Measurements from ENCODE around the gene MPPE1.
"Not testable (repeated sequence)": the region's sequence is repeated elsewhere in the genome, so short reads cannot be mapped to it uniquely, and the experiment has no call there.

Gene MPPE1, protein sequence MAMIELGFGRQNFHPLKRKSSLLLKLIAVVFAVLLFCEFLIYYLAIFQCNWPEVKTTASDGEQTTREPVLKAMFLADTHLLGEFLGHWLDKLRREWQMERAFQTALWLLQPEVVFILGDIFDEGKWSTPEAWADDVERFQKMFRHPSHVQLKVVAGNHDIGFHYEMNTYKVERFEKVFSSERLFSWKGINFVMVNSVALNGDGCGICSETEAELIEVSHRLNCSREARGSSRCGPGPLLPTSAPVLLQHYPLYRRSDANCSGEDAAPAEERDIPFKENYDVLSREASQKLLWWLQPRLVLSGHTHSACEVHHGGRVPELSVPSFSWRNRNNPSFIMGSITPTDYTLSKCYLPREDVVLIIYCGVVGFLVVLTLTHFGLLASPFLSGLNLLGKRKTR

DNA sequence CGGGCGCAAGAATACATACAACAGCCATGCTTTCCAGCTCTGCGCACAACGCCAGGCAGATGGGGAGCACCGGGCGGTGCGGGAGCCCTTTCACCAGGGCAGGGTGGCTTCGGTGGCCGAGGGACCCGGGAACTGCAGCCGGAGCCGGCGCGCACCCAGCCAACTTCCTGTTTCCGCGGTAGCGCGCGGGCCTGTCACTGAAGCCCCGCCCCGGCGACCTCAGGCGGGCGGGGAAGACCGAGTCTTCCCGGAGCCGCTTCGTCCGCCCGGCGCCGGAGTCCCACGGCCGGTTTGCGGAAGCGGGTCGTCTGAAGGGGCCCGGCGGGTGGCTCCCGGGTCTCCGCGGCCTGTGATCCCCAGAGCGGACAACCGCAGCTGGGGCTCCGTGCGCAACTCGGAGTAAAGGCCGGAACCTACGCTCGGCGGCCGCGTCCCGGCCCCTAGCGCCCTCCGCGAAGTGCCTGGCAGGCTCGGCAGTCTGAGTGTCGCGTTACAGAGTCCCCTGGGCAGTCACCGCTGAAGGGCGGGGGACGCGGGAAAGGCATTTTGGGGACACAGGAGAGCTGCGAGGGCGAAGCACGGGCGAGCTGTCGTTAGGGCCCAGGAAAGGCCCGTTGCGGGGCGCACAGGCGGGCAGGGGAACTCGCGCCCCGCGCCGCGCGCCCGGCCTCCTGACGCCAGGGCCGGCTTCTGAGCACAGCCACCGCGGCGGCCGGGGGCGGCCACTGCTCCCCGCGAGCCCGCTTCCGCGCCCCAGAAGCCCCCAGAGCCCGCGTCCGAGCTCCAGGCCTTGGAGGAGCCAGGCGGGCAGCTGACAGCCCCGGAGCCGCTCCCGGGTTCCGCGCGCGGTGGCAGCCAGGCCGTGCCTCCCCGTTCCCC, at the start of gene MPPE1:
TSS of gene MPPE1 (minus strand) at position 136 of the 879 bp plus-strand sequence. CDS start 11,053 bp downstream, outside the sequence.
- DNase-seq: peak; percentile 87

DNA sequence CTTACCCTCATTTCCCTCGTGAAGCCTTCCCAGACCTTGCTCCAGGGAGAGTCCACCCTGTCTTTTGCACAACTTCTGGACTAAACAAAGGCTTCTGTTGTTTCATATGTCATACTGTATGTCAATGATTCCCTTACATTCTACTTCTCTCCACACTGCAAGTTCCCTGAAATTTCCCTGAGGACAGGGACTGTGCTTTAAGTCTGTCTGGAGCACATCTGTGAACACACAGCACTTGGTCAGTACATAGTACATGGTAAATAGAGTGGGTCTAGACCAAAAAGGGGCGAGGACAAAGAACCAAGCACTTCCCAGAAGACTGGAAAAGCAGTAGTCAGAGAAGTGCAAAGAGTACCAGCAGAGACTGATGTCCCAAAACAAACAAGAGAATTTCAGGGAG, 49.5 kb upstream of the MPPE1 start:
- DNase-seq: no peak

DNA sequence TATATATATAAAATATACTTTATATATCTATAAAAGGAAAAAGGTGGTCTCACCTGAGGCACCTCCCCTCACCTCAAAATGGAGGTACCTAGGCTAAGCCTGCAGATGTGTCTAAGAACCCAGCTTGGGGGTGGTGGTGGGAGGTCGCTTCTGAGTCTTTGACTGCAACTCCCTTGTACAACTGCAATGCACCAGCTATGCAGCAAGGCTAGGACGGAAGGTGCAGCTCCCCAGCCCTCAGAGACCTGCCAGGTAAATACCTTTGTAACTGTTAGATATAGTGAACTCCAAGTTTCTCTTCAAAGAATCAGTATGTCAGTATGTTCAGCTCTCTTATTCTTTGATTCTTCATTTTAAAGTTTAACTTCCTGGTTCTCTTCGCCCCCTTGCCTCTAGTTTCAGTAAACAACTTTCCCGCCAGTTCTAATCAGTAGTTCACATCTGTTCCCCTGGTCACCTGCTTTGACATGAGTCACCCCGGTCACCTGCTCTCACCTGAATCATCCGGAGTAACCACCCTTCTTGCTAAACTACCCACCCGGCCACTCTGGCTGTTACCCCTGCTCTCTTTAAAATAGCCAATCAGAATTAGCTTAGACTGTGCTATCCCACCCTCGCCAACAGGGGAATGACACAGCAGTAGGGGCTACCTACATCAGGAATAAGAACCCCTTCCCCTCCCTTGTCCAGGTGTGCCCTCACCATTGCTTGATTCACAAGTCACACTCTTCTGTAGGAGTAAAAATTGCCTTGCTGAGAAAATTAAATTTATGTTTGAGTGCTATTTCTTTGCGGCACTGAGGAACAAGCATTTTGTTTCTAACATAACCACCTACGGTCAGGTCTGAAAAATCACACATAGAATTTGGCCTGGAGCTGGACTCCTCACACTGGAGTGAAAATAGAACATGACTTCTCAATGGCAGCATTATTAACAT, 48.5 kb upstream of the MPPE1 start:
- no peak for DNase-seq

DNA sequence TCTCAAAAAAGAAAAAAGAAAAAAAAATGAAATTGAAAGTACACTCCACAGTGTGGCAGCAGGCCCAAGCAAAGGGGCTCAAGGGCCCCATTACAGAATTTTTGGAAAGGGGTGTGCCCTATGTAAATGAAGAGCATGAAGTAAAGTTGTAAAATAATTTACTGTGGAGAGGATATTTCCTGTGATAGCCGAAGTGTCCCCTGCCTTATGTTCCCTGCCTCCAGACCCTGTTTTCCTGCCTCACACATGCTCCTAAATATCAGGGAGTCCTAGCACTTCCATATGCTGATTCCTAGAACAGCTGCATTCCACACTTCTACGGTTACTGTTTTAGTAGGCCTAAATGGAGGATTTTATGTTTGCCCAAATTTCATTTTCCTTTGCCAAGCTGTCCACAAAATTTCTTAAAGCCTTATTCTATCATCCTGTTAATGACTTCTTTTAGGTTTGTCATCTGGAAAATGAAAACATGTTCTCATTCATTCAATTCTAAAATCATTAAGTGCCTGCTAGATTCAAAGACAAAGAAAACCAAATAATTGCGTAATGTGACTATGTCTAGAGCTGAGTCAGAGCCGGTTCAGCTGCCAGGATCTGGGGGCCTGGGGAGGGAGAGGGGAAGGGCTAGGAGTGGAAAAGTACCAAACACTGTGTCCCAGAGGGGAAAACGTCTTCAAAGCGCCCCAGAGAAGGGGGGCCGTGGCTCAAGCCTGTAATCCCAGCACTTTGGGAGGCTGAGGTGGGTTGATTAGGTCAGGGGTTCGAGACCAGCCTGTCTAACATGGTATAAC, 47.3 kb upstream of the MPPE1 start:
- DNase-seq: no peak

DNA sequence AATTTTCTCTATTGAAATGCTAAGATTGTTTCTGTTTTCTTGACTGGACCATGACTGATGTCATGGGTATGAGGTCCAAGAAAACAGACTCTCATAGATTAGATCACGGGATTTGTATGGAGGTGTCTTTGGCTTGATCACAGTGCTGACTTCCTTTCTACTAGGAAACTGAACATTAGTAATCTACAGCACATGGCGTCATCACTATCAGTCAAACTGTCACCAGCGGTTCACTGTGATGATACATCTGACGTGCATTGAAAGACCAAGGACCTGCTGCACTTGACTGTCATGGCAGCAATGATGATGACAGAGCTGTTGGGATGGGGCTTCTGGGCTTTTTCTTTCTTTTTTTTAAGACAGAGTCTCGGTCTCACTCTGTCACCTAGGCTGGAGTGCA, 45.0 kb upstream of the MPPE1 start:
- DNase-seq: no peak

DNA sequence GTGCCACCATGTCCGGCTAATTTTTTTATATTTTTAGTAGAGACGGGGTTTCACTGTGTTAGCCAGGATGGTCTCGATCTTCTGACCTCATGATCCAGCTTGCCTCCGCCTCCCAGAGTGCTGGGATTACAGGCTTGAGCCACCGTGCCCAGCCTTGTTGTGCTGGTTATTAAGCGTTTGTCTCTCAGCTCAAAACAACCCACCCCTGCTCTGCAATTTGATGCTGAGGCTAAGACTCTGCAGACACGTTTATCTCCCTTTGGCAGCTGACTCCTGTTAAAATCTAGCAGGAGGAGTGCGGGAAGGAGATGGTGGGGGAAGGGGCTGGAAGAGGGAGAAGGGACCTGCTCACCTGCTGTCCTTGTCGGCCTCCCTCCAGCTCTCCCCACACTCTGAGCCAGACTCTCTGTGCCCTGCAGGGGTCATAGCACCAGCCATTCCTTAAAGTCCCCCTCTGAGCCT, 43.3 kb upstream of the MPPE1 start:
- DNase-seq: no peak

DNA sequence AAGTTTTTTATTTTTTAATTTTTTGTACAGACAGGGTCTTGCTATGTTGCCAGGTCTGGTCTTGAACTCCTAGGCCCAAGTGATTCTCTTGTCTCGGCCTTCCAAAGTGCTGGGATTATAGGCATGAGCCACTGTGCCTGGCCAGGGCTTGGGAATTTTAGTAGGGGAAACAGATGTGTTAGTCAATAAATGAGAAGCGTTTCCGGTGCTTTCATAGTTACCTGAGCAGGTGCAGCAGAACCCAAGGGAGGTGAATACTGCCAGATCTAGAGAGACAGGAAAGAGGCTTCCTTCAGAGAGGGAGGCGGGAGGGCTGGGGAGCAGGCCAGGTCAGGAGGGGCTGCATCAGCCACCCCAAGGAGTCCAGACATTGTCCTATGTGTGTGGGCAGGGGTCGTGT, 42.7 kb upstream of the MPPE1 start:
- no peak for DNase-seq

DNA sequence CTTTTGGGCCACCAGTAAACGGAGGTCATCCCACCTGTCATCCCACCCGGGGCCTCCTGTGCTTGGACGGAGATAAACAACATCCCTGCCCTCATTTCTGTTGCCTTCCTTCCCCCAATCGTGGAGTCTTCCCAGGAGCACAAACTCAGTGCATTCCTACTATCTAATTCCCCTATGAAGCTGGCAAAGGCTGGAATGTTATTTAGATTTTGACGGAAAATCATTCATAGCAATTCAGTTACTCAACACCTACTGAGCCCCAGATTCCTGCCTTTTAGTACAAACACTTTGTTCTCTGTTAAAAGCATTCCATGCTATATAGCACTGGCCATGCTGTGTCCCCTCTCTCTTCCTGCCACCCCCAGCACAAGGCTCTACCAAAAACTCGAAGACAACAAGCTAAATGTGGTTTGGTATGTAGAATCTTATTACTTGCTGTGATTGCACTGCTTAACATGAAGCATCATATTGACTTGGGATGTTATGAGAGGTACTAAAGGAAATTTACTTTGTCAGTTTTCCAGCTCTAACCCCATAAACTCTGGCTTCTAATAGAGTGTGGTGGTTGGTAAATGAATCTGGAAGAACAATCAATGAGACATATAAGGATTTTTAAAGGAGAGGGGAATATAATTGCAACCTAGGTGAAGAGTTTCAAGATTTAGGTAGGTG, 40.9 kb upstream of the MPPE1 start:
- DNase-seq: no peak

DNA sequence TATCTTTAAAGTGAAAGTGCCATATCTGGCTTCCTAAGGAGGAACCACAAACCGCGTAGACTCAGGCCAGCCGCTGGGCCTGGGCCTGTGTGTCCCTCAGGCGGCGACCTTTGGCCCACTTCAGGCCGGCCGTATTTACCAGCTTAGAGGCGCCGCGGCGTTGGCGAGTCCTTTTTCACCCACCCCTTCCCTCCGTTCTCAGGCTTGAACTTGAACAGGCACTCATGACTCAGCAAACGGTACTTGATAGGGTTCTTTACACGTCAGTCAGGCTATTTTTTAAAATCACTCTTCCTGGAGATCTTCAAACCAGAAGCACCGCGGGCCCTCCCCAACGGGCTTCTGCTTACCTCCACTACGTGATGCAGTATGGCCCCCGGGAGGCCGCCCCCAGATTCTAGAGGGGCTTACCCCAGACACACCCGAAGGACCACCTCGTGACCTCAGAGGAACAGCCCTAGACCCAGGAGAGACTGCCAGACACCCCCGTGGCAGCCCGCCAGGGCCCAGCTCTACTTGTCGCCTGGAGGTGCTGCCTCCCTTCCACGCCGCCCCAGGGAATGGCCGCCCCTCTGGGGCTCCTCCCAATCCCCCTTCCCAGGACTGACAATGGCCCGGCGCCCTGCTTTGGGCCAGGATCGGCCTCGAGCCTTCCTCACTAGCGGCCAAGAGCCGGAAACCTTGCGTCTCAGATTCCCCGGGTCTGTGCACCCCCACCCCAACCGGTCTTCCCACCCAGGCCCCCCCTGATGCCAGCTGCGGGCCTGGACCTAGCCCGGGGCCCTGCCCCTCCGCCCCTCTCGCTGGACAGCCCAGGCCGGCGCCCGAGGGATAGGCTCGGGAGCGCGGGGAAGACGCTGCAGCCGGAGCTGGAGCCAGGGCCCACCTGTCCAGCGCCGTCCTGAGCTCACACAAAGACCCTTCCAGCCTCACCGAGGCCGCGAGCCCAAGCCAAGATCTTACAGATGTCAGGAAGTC, 39.4 kb upstream of the MPPE1 start:
- DNase-seq: peak; percentile 64

DNA sequence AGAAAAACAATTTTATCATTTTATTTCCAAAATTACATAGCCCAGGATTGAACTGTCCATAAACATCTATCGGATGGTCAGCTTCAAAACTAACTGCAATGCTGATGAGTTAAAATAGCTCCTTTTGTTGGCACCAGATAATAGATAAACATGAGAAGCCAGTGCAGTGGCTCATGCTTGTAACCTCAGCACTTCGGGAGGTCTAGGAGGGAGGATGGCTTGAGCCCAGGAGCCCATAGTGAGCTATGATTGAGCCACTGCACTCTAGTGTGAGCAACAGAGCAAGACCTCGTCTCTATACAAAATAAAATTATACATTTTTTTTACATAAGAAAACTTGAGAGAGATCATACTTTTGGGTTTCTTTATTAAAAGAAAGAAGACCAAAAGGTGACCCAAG, 38.6 kb upstream of the MPPE1 start:
- no peak for DNase-seq

DNA sequence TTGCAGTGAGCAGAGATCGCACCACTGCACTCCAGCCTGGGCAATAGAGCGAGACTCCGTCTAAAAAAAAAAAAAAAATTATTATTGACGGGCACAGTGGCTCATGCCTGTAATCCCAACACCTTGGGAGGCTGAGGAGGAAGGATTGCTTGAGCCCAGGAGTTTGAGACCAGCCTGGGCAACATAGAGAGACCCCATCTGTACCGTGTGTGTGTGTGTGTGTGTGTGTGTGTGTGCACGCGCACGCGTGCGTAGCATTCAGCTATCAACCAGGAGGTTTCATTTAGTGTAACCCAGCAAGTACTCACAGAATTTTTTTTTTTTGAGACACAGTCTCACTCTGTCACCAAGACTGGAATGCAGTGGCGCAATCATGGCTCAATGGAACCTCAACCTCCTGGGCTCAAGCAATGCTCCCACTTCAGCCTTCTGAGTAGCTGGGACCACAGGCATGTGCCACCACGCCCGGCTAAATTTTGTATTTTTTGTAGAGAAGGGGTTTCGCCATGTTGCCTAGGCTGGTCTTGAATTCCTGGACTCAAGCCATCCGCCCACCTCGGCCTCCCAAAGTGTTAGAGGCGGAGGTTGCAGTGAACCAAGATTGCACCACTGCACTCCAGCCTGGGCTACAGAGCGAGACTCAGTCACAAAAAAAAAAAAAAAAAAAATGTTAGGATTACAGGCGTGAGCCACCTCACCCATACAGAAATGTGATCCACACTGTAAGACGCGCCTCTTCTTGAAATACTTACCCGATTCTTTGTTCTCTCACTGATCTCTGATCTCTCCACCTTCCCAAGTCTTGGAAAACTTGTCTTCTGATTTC, 37.9 kb upstream of the MPPE1 start:
- DNase-seq: not testable (repeated sequence)

DNA sequence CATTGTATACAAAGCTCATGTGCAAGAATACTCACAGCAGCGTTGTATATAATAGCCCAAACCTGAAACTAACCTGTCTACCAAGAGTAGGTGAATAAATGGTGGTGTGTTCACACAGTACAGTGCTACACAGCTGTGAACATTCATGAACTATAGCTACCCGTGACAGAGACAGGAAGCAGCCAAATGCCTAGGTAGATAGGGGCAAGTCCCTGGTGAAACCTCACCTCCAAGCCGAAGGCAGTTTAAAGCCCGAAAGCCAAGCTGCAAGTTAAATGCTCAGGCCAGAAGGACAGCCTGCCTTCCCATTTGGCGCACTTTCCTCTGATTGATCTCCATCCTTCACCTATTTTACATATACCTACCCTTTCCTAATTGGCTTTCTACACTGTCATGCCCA, 36.7 kb upstream of the MPPE1 start:
- DNase-seq: no peak

DNA sequence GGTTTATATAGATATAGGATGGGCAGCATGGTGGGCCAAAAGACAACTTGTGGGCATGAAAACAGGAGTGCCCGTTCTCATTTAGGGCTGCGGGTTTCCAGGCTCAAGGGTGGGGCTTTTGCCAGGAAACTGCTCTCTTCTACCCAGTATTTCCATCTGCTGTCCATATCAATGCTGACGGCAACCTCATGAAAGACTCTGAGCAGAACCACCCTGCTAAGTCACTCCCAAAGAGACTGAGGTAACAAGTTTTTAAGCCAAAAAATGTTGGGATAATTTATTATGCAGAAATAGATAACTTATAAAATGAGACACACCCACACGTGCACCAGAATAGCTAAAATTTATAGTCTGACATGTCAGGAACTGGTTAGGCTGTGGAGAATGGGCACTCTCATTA, 36.1 kb upstream of the MPPE1 start:
- no peak for DNase-seq

DNA sequence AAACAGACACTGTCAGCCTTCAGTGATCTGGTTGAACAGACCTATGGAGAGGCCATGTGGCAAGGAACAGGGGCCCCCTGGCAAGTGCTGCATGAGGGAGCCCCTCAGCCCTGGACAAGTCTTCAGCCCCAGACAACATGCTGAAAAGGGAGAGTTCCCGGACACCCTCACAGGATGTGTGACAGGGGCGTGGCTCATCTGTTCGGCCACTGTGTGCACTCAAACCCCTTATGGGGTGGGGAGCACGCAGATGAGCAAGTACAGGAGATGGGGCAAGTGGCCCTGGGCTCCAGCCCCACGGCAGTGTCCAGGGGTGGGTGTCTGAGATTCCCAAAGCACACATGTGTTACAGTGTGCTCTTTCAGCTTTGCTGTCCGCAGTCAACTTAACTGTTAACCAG, 35.4 kb upstream of the MPPE1 start:
- no peak for DNase-seq

DNA sequence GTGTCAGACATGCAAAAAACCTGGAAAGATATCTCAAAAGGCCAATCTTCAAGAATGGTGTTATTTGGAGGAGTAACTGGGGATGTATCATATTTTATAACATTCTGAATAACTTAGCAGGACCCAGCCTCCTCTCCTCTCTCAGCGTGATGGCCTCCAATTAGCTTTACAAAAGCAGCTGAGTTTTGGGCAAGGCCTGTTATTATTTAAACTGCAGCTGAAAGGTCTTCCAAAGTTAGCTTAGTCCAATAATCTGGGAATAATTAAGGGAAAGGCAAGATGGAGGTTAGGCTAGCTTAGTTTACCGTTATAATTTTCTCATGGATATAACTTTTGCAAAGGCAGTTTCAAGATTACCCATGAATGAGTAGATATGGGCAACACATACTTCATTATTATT, 32.8 kb upstream of the MPPE1 start:
- DNase-seq: no peak

DNA sequence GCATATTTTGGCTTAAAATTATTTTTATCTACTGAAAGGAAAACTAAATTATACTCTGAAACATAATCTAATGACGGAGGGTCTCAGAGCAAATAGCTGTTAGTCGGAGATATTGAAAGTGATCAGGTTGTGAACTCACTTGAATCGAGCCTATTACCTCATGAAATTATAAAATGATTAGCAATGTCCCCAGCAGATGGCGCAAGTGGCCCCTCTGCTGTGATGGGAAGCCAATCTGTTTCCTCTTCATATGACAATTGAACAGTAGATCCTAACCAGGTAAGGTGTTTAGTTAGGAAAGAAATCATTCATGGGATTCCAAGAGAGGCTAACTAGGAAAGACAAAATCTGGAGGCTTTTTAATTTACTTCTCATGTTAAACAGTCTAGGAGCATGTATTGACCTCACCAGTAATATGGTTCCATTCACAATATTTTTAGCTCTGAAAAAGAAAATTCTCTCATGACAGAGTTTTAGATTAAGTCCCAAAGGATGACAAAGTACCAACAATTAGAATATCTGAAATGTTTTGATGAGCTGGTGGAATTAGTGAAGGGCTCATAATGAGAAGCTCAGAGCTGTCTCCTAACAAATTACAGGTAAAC, 29.9 kb upstream of the MPPE1 start:
- peak; percentile 78 for DNase-seq

DNA sequence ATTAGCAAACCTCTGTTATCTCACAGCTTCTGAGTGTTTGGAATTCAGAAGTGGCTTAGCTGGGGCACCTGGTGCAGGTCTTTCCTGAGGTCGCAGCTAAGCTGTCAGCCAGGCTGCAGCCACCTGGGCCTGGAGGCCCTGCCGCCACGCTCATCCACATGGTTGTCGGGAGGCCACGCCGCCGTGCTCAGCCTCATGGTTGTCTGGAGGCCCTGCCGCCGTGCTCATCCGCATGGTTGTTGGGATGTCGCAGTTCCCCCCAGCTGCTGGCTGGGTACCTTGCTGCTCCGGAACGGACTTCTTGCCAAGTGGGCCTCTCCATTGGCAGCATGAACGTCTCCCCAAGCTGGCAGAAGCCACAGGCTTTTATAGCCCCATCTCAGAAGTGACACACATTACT, 24.3 kb upstream of the MPPE1 start:
- no peak for DNase-seq

DNA sequence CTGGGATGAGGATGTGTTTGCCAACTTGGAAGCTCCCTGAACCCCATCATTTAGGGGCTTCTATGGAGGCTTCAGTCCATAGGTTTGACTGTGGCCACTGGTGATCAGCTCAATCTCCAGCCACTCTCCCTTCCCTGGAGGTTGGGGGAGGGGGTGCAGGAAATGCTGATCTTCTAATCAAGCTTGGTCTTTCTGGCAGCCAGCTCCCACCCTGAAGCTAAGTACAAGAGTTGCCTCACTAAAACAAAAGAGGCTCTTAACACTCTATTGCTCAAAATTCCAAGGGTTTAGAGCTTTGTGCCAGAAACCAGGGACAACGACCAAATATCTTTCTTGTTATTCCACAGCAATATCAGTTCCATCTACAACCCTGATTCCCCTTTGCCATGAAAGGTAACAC, 19.4 kb upstream of the MPPE1 start:
- DNase-seq: no peak

Data from CD4-positive, alpha-beta T cell treated with Interleukin-12 subunit alpha and Interleukin-12 subunit beta, for 1 hour (primary cell).